K562 (cell line): Measurements from ENCODE around the gene C1orf105. TPM values are rescaled to one million over a fixed set of nuclear protein-coding genes. Genes with fewer than 3 reads are reported as not detected.
A peak's percentile ranks its signal among the peaks of the same experiment; 100 is the strongest.

Experiments used
- FOSL1 ChIP-seq: fragments of 200-800 bp; sonication (Bioruptor generic); conservative IDR thresholded peaks from 2 replicates; pipeline ENCODE4 v1.6.1; 2016; ENCODE audit warnings: missing genetic modification characterization, missing compliant biosample characterization
- polyA plus RNA-seq, 8 experiments: library from polyadenylated mRNA; depleted of rRNA in 4 of 8; stranded (reverse) in 5 of 8; unstranded in 3 of 8; fragments of >200 nt; fragmentation: Nextera tagmentation in 2 of 8; fragmentation: Illumina TruSeq in 1 of 8; extraction: Ambion mirVana in 2 of 8; extraction: Trizol in 1 of 8; gene quantifications; 2 replicates each; pipeline versions ENCODE4 v1.2.1 to v1.2.3, GENCODE V29; 2011 to 2014; ENCODE audit warnings: inconsistent platforms in 1 of 8, missing spikeins in 1 of 8
- total RNA-seq, 7 experiments: library from RNA; depleted of rRNA in 6 of 7; stranded (reverse); fragments of >200 nt in 6 of 7; fragmentation: Illumina TruSeq in 2 of 7; extraction: Trizol in 2 of 7; gene quantifications; 2 replicates each; pipeline versions ENCODE4 v1.2.1 to v1.2.3, GENCODE V29; 2011 to 2021; ENCODE audit warnings: low replicate concordance in 1 of 7
- TF ChIP-seq, protein P1 (sequence below): fragments of 200-600 bp; sonication (generic); IDR thresholded peaks from one replicate; pipeline ENCODE4 v1.6.1; 2012; ENCODE audit warnings: mild to moderate bottlenecking, low read depth, low read length, inconsistent platforms

Gene C1orf105
- total and polyA plus RNA-seq, 9 of the 15 experiments (the other 6 are each of a cell fraction or from before 2014, with no cell fraction given): 0.08 TPM; not detected in 8

DNA sequence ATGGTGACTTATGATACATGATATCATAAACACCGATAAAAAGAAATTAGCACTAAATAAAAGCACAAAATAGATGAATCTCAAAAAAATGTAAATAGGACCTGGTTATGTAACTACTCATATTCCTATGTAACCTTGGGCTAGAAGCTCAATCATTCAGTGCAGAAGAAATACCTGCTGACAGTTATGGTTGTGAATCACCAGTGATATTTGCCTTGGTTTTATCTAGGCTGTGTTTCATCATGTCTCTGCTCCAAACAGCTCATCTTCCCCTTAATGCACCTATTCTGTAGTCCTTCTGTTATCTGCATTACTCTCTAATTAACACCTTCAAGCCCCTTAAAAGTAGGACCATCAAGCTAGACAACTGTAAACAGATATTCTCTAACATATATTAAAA is 39.7 kb downstream of the C1orf105 start (continued):
- TF ChIP-seq FOSL1 (tag): peak; percentile 55
- TF ChIP-seq, protein P1, sequence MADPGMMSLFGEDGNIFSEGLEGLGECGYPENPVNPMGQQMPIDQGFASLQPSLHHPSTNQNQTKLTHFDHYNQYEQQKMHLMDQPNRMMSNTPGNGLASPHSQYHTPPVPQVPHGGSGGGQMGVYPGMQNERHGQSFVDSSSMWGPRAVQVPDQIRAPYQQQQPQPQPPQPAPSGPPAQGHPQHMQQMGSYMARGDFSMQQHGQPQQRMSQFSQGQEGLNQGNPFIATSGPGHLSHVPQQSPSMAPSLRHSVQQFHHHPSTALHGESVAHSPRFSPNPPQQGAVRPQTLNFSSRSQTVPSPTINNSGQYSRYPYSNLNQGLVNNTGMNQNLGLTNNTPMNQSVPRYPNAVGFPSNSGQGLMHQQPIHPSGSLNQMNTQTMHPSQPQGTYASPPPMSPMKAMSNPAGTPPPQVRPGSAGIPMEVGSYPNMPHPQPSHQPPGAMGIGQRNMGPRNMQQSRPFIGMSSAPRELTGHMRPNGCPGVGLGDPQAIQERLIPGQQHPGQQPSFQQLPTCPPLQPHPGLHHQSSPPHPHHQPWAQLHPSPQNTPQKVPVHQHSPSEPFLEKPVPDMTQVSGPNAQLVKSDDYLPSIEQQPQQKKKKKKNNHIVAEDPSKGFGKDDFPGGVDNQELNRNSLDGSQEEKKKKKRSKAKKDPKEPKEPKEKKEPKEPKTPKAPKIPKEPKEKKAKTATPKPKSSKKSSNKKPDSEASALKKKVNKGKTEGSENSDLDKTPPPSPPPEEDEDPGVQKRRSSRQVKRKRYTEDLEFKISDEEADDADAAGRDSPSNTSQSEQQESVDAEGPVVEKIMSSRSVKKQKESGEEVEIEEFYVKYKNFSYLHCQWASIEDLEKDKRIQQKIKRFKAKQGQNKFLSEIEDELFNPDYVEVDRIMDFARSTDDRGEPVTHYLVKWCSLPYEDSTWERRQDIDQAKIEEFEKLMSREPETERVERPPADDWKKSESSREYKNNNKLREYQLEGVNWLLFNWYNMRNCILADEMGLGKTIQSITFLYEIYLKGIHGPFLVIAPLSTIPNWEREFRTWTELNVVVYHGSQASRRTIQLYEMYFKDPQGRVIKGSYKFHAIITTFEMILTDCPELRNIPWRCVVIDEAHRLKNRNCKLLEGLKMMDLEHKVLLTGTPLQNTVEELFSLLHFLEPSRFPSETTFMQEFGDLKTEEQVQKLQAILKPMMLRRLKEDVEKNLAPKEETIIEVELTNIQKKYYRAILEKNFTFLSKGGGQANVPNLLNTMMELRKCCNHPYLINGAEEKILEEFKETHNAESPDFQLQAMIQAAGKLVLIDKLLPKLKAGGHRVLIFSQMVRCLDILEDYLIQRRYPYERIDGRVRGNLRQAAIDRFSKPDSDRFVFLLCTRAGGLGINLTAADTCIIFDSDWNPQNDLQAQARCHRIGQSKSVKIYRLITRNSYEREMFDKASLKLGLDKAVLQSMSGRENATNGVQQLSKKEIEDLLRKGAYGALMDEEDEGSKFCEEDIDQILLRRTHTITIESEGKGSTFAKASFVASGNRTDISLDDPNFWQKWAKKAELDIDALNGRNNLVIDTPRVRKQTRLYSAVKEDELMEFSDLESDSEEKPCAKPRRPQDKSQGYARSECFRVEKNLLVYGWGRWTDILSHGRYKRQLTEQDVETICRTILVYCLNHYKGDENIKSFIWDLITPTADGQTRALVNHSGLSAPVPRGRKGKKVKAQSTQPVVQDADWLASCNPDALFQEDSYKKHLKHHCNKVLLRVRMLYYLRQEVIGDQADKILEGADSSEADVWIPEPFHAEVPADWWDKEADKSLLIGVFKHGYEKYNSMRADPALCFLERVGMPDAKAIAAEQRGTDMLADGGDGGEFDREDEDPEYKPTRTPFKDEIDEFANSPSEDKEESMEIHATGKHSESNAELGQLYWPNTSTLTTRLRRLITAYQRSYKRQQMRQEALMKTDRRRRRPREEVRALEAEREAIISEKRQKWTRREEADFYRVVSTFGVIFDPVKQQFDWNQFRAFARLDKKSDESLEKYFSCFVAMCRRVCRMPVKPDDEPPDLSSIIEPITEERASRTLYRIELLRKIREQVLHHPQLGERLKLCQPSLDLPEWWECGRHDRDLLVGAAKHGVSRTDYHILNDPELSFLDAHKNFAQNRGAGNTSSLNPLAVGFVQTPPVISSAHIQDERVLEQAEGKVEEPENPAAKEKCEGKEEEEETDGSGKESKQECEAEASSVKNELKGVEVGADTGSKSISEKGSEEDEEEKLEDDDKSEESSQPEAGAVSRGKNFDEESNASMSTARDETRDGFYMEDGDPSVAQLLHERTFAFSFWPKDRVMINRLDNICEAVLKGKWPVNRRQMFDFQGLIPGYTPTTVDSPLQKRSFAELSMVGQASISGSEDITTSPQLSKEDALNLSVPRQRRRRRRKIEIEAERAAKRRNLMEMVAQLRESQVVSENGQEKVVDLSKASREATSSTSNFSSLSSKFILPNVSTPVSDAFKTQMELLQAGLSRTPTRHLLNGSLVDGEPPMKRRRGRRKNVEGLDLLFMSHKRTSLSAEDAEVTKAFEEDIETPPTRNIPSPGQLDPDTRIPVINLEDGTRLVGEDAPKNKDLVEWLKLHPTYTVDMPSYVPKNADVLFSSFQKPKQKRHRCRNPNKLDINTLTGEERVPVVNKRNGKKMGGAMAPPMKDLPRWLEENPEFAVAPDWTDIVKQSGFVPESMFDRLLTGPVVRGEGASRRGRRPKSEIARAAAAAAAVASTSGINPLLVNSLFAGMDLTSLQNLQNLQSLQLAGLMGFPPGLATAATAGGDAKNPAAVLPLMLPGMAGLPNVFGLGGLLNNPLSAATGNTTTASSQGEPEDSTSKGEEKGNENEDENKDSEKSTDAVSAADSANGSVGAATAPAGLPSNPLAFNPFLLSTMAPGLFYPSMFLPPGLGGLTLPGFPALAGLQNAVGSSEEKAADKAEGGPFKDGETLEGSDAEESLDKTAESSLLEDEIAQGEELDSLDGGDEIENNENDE: no peak
